ENCODE data around the gene PIGH. TPM values are rescaled to one million over a fixed set of nuclear protein-coding genes. Genes with fewer than 3 reads are reported as not detected.
A peak's percentile ranks its signal among the peaks of the same experiment; 100 is the strongest.
"Not testable (repeated sequence)": the region's sequence is repeated elsewhere in the genome, so short reads cannot be mapped to it uniquely, and the experiment has no call there.

PIGH gene
- total RNA-seq, 2 donors from 2014 or later, result 15.6 to 27.6 TPM

GRCh38 chr14:67620217-67620785 lies 20.2 kb upstream of the PIGH start:
- H3K36me3 Mint-ChIP-seq, result peaks cover 0 to 27% of the 10 kb centered on the region in 2 donors
- ATAC-seq, result no peak
- H3K9me3 Mint-ChIP-seq, result peaks cover 0 to 5% of the 10 kb centered on the region in 2 donors
- no peak for DNase-seq (ENCODE audit: low spot score in 2 of 2)
- H3K27ac Mint-ChIP-seq, result peak overlapping the region; percentile 65 to 95

GRCh38 chr14:67619446-67620216 lies 19.6 kb upstream of the PIGH start, which contains the start of gene ARG2:
ARG2 (plus strand) TSS chr14:67619920; CDS start chr14:67619978, 58 bp downstream.
- ATAC-seq (peak; percentile 90 to 91), DNase-seq (ENCODE audit: low spot score in 2 of 2) (peak; percentile 98 to 99)
- peak within 1 kb of the TSS; percentile 95 for H3K27ac Mint-ChIP-seq
- H3K9me3 Mint-ChIP-seq, result peaks cover 0 to 5% of the 10 kb centered on the region in 2 donors
- peaks cover 0 to 24% of the 10 kb centered on the region in 2 donors for H3K36me3 Mint-ChIP-seq

GRCh38 chr14:67618617-67619063 lies 18.6 kb upstream of the PIGH start:
- H3K36me3 Mint-ChIP-seq, result peaks cover 0 to 18% of the 10 kb centered on the region in 2 donors
- ATAC-seq, result peak; percentile 25 to 50
- H3K27ac Mint-ChIP-seq, result peak overlapping the region; percentile 90 to 95

DNA sequence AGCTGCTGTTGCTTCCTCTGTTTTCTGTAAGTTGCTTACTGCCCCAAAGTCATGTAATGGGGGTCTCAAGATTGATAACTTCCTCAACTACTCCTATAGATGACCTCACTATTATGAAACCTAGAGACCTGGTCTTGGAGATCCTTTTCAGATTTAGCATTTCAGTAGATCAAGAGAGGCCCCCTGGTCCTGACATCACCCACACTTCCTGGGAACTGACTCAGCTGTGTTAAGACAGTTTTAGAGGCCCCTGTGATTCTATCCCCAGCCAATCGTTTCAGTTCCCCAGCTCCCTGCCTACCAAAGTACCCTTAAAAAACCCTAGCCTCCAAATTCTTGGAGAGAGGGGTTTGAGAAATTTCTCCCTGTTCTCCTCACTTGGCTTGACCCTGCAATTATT lies 10.4 kb upstream of the PIGH start:
- H3K36me3 Mint-ChIP-seq, result no peaks in the 10 kb centered on the region
- peak in 1 of 2 donors; percentile 61 for ATAC-seq
- no peak for DNase-seq (ENCODE audit: low spot score in 2 of 2)
- H3K27ac Mint-ChIP-seq, result no peak overlapping the region
- H3K9me3 Mint-ChIP-seq, result no peaks in the 10 kb centered on the region

More at GRCh38 chr14:67618617-67619063, 18.6 kb upstream of the PIGH start:
- DNase-seq (ENCODE audit: low spot score in 2 of 2), result peak in 1 of 2 donors; percentile 21
- H3K9me3 Mint-ChIP-seq, result no peaks in the 10 kb centered on the region

GRCh38 chr14:67609642-67610310 lies 9.7 kb upstream of the PIGH start:
- DNase-seq (ENCODE audit: low spot score in 2 of 2) (no peak), ATAC-seq (no peak)
- H3K27ac Mint-ChIP-seq, result no peak overlapping the region
- no peaks in the 10 kb centered on the region for H3K9me3 Mint-ChIP-seq
- no peaks in the 10 kb centered on the region for H3K36me3 Mint-ChIP-seq

GRCh38 chr14:67607646-67608045 lies 7.6 kb upstream of the PIGH start:
- DNase-seq (ENCODE audit: low spot score in 2 of 2) (no peak), ATAC-seq (no peak)
- no peak overlapping the region for H3K27ac Mint-ChIP-seq
- no peaks in the 10 kb centered on the region for H3K9me3 Mint-ChIP-seq
- no peaks in the 10 kb centered on the region for H3K36me3 Mint-ChIP-seq

DNA sequence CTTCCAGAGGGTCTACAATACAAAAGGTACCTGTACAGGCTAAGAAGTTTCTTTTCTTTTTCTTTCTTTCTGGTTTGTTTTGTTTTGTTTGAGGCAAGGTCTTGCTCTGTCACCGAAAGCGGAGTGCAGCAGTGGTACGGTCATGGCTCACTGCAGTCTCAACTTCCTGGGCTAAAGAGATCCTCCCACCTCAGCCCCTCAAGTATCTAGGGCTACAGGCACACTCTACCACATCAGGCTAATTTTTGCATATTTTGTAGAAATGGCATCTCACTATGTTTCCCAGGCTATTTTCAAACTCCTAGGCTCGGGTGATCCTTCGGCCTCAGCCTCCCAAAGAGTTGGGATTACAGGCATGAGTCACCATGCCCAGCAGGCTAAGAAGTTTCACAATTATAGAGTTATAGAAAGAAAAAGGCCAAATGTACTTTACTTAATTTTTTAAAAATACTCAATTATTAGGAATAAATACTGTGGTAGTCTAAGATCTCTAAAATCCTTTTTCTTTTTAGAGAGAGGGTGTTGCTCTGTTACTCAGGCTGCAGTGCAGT lies 3.0 kb upstream of the PIGH start:
- Mint-ChIP-seq H3K9me3 (peaks cover 0 to 4% of the 10 kb centered on the region in 2 donors), H3K36me3 (peaks cover 12 to 13% of the 10 kb centered on the region in 2 donors), H3K27ac (no peak overlapping the region)
- ATAC-seq, result no peak
- no peak for DNase-seq (ENCODE audit: low spot score in 2 of 2)

- peaks cover 12 to 13% of the 10 kb centered on the region in 2 donors for H3K36me3 Mint-ChIP-seq
- ATAC-seq, result no peak
- H3K9me3 Mint-ChIP-seq, result peaks cover 0 to 4% of the 10 kb centered on the region in 2 donors
- H3K27ac Mint-ChIP-seq, result no peak overlapping the region
- DNase-seq (ENCODE audit: low spot score in 2 of 2), result no peak
These were observed 2.0 kb upstream of the PIGH start for GRCh38 chr14:67602076-67602475.

- peak overlapping the region; percentile 81 to 96 for H3K27ac Mint-ChIP-seq
- DNase-seq (ENCODE audit: low spot score in 2 of 2); ATAC-seq; H3K9me3 Mint-ChIP-seq: not testable (repeated sequence)
- H3K36me3 Mint-ChIP-seq, result peaks cover 12 to 13% of the 10 kb centered on the region in 2 donors
These were observed 500 bp upstream of the PIGH start for GRCh38 chr14:67600562-67600974.

DNA sequence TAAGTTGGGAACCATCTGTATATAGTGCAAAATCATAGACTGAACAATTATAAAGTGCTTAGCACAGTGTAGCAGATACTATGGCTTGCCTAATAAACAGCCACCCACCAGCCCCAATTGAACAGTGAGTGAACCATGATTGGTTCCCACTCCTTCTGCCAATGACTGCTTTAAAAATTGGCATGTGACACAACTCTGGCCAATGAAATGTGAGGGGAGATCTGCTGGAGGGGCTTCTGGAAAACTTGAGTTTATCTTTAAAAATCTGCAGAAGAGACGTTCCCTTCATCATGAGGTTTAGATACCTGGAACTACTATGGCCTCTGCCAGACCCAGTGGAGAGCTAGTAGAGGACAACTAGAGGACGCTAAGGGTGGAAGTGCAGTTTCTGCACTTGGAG lies 4.7 kb downstream of the PIGH start:
- no peak overlapping the region for H3K27ac Mint-ChIP-seq
- DNase-seq (ENCODE audit: low spot score in 2 of 2), result no peak

DNA sequence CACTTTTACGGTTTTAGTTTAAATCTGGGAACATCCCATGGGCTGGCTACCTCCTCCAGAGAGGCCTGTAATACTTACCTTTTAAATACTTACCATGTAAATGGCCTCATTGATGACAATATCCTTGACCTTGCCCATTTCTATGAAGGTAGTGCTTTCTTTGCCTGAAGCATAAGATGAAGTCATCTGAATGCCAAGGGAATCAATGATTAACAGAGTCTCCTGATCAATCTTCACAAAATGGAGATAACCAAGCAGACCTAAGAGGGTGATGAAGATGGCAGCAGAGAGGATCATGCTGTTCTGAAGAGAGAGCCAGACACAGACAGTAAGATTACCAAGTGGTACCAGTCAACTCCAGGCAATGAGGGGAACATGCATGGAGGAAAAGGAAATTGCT lies 6.4 kb downstream of the PIGH start:
- not testable (repeated sequence) for H3K9me3 Mint-ChIP-seq; ATAC-seq; H3K36me3 Mint-ChIP-seq; DNase-seq (ENCODE audit: low spot score in 2 of 2)
- peak overlapping the region in 1 of 2 donors; percentile 5 for H3K27ac Mint-ChIP-seq

More for the DNA sequence above, 4.7 kb downstream of the PIGH start:
- no peaks in the 10 kb centered on the region for H3K9me3 Mint-ChIP-seq
- no peak for ATAC-seq
- H3K36me3 Mint-ChIP-seq, result peaks cover 12 to 13% of the 10 kb centered on the region in 2 donors

- DNase-seq (ENCODE audit: low spot score in 2 of 2) (no peak), ATAC-seq (no peak)
- no peaks in the 10 kb centered on the region for H3K9me3 Mint-ChIP-seq
- no peaks in the 10 kb centered on the region for H3K36me3 Mint-ChIP-seq
- no peak overlapping the region for H3K27ac Mint-ChIP-seq
These were observed 10.8 kb downstream of the PIGH start for GRCh38 chr14:67589204-67589770.

DNA sequence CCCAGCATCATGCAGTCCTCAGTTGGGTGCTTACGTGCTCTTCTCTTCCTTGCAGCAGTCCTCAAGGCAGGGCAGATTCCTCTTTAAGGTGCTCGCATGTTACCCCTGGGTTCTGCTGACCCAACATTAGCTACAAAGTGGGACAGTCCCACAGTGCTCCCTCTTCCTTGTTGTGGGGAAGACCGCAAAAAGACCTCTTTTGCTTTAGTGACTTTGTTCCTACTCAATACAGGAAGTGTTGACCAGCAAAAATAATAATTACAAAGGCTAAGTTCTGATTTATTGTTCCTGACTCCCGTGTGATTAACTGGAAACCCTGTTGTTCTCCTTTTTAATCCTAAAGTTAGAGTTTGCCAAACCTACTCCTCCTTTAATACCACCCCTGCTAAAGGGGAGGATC lies 13.7 kb downstream of the PIGH start:
- Mint-ChIP-seq H3K36me3 (no peaks in the 10 kb centered on the region), H3K27ac (peak overlapping the region in 1 of 2 donors; percentile 7), H3K9me3 (no peaks in the 10 kb centered on the region)
- DNase-seq (ENCODE audit: low spot score in 2 of 2) (no peak), ATAC-seq (no peak)

- ATAC-seq (no peak), DNase-seq (ENCODE audit: low spot score in 2 of 2) (no peak)
- Mint-ChIP-seq H3K9me3 (no peaks in the 10 kb centered on the region), H3K36me3 (no peaks in the 10 kb centered on the region), H3K27ac (no peak overlapping the region)
These were observed 15.1 kb downstream of the PIGH start for GRCh38 chr14:67584978-67585377.

- DNase-seq (ENCODE audit: low spot score in 2 of 2), result peak in 1 of 2 donors; percentile 20
- ATAC-seq, result peak; percentile 77 to 79
- Mint-ChIP-seq H3K36me3 (no peaks in the 10 kb centered on the region), H3K27ac (no peak overlapping the region), H3K9me3 (no peaks in the 10 kb centered on the region)
These were observed 16.1 kb downstream of the PIGH start for GRCh38 chr14:67583711-67584644.

Measured in activated naive CD4-positive, alpha-beta T cell treated with anti-CD3 and anti-CD28 coated beads, Interleukin-2, amount 50 U/mL, for 72 hours (primary cell).